Sigmoid colon (tissue), 7 donors: ENCODE data around the gene CALY. TPM values are rescaled to one million over a fixed set of nuclear protein-coding genes. Genes with fewer than 3 reads are reported as not detected.
"Not testable (repeated sequence)": the region's sequence is repeated elsewhere in the genome, so short reads cannot be mapped to it uniquely, and the experiment has no call there.

Source experiments
- DNase-seq: peaks from one replicate; pipeline ENCODE4 v3.0.0-alpha.2; 2019
- H3K27ac ChIP-seq, 4 donors: fragments of 200-600 bp; sonication (generic); one replicate each; pipeline ENCODE4 v1.5.1; 2016 to 2019; ENCODE audit warnings: mild to moderate bottlenecking in 1 of 4
- H3K27me3 ChIP-seq, 3 donors: fragments of 200-600 bp; sonication (generic); one replicate each; pipeline ENCODE4 v1.5.1; 2019; ENCODE audit warnings: mild to moderate bottlenecking in 1 of 3
- H3K36me3 ChIP-seq, 4 donors: fragments of 200-600 bp; sonication (generic); one replicate each; pipeline ENCODE4 v1.5.1; 2016 to 2019
- H3K4me1 ChIP-seq, 4 donors: fragments of 200-600 bp; sonication (generic); one replicate each; pipeline ENCODE4 v1.5.1; 2017 to 2019
- H3K4me3 ChIP-seq, 4 donors: fragments of 200-600 bp; sonication (generic); one replicate each; pipeline ENCODE4 v1.5.1; 2017 to 2019; ENCODE audit warnings: mild to moderate bottlenecking in 2 of 4, moderate library complexity in 1 of 4
- H3K9me3 ChIP-seq, 4 donors: fragments of 200-600 bp in 3 of 4; sonication (generic) in 3 of 4; one replicate each; pipeline versions ENCODE4 v1.5.1 to v1.6.1; 2013 to 2019
- EP300 ChIP-seq, 4 donors: sonication (generic); formaldehyde crosslinking; IDR thresholded peaks; one replicate each; pipeline ENCODE4 v1.6.1; 2017; ENCODE audit warnings: antibody characterized with exemption in 4 of 4
- POLR2A ChIP-seq, 2 donors: fragments of 450-650 bp; IDR thresholded peaks; one replicate each; pipeline ENCODE4 v1.6.1; 2016; ENCODE audit warnings: antibody characterized with exemption in 2 of 2, mild to moderate bottlenecking in 2 of 2, moderate library complexity in 2 of 2
- POLR2AphosphoS5 ChIP-seq, 4 donors: sonication (generic); formaldehyde crosslinking; IDR thresholded peaks; one replicate each; pipeline ENCODE4 v1.6.1; 2017; ENCODE audit warnings: antibody characterized with exemption in 4 of 4
- WGBS, 2 donors: extraction: QIAGEN DNeasy Blood & Tissue Kit; methylation state at CpG; one replicate each; pipeline ENCODE4 v1.1.7; 2013; 5-methylcytosine and 5-hydroxymethylcytosine counted together
- intact Hi-C: fragments of 100-400 bp; cut with DNase I; formaldehyde crosslinking; loops from one replicate; pipeline ENCODE4 v1.15.1; 2023
- polyA plus RNA-seq, 3 donors: library from polyadenylated mRNA; stranded (reverse); fragments of 200-250 nt; gene quantifications; one replicate each; pipeline ENCODE4 v1.2.3, GENCODE V29; 2013
- total RNA-seq, 4 donors: library from RNA; depleted of rRNA; stranded (reverse); fragments of >200 nt; gene quantifications; one replicate each; pipeline ENCODE4 v1.1.0, GENCODE V29; 2016
- TF ChIP-seq, protein P1 (sequence below), 4 experiments: fragments of 450-650 bp in 3 of 4; fragments of 200-600 bp in 1 of 4; IDR thresholded peaks; one replicate each; pipeline ENCODE4 v1.5.1; 2016 to 2019; ENCODE audit warnings: antibody characterized with exemption in 4 of 4, mild to moderate bottlenecking in 3 of 4, moderate library complexity in 2 of 4
- donor health status: healthy with polysubstance abuse.
- donor health status: Bipolar disorder and iron deficiency.
- donor health status: healthy.

The CALY gene
- total and polyA plus RNA-seq, 7 donors = 1.3 to 6.8 (median 5.0) TPM; not detected in 2

- intact Hi-C loops = no loop called here
- H3K27ac ChIP-seq = peak overlapping the region in 2 of 4 donors; percentile 84 to 95
- no peaks in the 10 kb centered on the region for H3K9me3 ChIP-seq
- H3K36me3 ChIP-seq = peaks cover 16 to 34% (median 26%) of the 10 kb centered on the region in 4 donors
- H3K4me3 ChIP-seq = peak overlapping the region; percentile 82 to 94 (median 86)
- DNase-seq = no peak
- 12 to 46% methylated on average over 20 of the region's 20 CpGs for WGBS, 2 donors
- H3K27me3 ChIP-seq = no peaks in the 10 kb centered on the region
- TF ChIP-seq POLR2A (IDR thresholded peaks at IDR 0.05) (no peak), EP300 (IDR thresholded peaks at IDR 0.05) (no peak), POLR2AphosphoS5 (IDR thresholded peaks at IDR 0.05) (no peak)
- TF ChIP-seq, protein P1, sequence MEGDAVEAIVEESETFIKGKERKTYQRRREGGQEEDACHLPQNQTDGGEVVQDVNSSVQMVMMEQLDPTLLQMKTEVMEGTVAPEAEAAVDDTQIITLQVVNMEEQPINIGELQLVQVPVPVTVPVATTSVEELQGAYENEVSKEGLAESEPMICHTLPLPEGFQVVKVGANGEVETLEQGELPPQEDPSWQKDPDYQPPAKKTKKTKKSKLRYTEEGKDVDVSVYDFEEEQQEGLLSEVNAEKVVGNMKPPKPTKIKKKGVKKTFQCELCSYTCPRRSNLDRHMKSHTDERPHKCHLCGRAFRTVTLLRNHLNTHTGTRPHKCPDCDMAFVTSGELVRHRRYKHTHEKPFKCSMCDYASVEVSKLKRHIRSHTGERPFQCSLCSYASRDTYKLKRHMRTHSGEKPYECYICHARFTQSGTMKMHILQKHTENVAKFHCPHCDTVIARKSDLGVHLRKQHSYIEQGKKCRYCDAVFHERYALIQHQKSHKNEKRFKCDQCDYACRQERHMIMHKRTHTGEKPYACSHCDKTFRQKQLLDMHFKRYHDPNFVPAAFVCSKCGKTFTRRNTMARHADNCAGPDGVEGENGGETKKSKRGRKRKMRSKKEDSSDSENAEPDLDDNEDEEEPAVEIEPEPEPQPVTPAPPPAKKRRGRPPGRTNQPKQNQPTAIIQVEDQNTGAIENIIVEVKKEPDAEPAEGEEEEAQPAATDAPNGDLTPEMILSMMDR (IDR thresholded peaks at IDR 0.05) = no peak
- H3K4me1 ChIP-seq = peaks cover 0 to 22% (median 18%) of the 10 kb centered on the region in 4 donors
Observed at GRCh38 chr10:133372507-133372906, 35.8 kb upstream of the CALY start.

GRCh38 chr10:133370030-133370786 is 33.5 kb upstream of the CALY start:
- intact Hi-C loops = no loop called here
- peaks cover 23 to 54% (median 42%) of the 10 kb centered on the region in 4 donors for H3K36me3 ChIP-seq
- DNase-seq = no peak

DNA sequence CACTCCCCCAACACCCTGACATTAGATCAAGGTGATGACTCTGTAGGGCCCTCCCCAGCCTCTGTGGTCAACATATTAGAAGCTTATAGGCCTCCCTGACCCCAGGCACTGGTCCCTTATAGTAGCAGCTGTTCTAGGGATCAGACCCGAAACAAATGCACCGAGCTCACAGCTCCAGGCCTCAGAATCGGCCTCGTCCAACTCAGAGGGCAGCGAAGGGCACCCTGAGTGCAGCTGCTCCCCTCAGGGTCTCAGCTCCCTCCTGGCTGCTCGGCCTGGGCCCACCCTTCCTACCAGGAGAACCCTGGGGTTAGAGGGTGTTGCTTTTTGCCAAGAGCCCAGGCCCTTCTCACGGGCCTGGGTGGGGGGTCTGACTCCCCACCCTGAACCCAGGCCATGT is 31.5 kb upstream of the CALY start:
- Histone ChIP-seq H3K4me1 (peaks cover 0 to 13% (median 9%) of the 10 kb centered on the region in 4 donors), H3K27ac (no peak overlapping the region), H3K27me3 (no peaks in the 10 kb centered on the region), H3K36me3 (peaks cover 33 to 73% (median 46%) of the 10 kb centered on the region in 4 donors), H3K4me3 (no peak overlapping the region), H3K9me3 (no peaks in the 10 kb centered on the region)
- intact Hi-C loops = no loop called here
- 95 to 98% methylated on average over 7 of the region's 7 CpGs for WGBS, 2 donors
- TF ChIP-seq EP300 (IDR thresholded peaks at IDR 0.05) (no peak), POLR2A (IDR thresholded peaks at IDR 0.05) (no peak), POLR2AphosphoS5 (IDR thresholded peaks at IDR 0.05) (no peak)
- TF ChIP-seq, protein P1 (IDR thresholded peaks at IDR 0.05) = no peak
- DNase-seq = no peak

More at GRCh38 chr10:133370030-133370786, 33.5 kb upstream of the CALY start:
- TF ChIP-seq, protein P1 (IDR thresholded peaks at IDR 0.05) = no peak
- TF ChIP-seq EP300 (IDR thresholded peaks at IDR 0.05) = no peak
- no peak for TF ChIP-seq POLR2AphosphoS5 (IDR thresholded peaks at IDR 0.05)
- TF ChIP-seq POLR2A (IDR thresholded peaks at IDR 0.05) = no peak
- WGBS, 2 donors = 92% methylated on average over 24 of the region's 24 CpGs
- no peaks in the 10 kb centered on the region for H3K9me3 ChIP-seq
- no peak overlapping the region for H3K4me3 ChIP-seq
- no peak overlapping the region for H3K27ac ChIP-seq
- peaks cover 0 to 20% (median 17%) of the 10 kb centered on the region in 4 donors for H3K4me1 ChIP-seq
- H3K27me3 ChIP-seq = no peaks in the 10 kb centered on the region

- Histone ChIP-seq H3K4me1 (peaks cover 0 to 10% (median 7%) of the 10 kb centered on the region in 4 donors), H3K36me3 (peaks cover 33 to 80% (median 49%) of the 10 kb centered on the region in 4 donors)
- 79 to 92% methylated on average over 4 to 5 of the region's 7 CpGs for WGBS, 2 donors
- H3K27ac ChIP-seq, intact Hi-C loops, H3K4me3 ChIP-seq, H3K9me3 ChIP-seq, DNase-seq, H3K27me3 ChIP-seq: not testable (repeated sequence)
Observed at GRCh38 chr10:133367461-133367860, 30.8 kb upstream of the CALY start.

DNA sequence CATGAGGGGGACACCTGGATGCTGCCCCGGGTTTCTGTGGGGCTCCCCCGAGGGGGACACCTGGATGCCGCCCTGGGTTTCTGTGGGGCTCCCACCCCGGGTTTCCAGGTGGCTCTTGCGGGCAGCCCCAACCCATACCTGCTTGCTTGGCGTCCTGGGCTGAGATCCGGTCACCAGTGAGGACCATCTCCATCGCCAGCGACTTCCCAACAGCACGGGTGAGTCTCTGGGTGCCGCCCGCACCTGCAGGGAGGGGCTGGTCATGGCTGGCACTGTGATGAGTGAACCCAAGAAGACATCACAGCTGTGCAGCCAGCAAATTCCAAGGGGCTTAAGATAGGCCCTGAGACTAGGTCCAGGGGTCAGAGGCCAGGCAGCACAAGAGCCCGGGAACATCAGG is 30.1 kb upstream of the CALY start:
- H3K4me1 ChIP-seq = peaks cover 0 to 3% (median under 1%) of the 10 kb centered on the region in 4 donors
- no peaks in the 10 kb centered on the region for H3K27me3 ChIP-seq
- H3K9me3 ChIP-seq = no peaks in the 10 kb centered on the region
- peaks cover 33 to 87% (median 54%) of the 10 kb centered on the region in 4 donors for H3K36me3 ChIP-seq
- intact Hi-C loops = no loop called here
- DNase-seq = no peak
- H3K27ac ChIP-seq = no peak overlapping the region
- no peak overlapping the region for H3K4me3 ChIP-seq
- WGBS, 2 donors = 95 to 96% methylated on average over 13 of the region's 13 CpGs
- TF ChIP-seq, protein P1 (IDR thresholded peaks at IDR 0.05) = no peak
- TF ChIP-seq POLR2A (IDR thresholded peaks at IDR 0.05) (no peak), EP300 (IDR thresholded peaks at IDR 0.05) (no peak), POLR2AphosphoS5 (IDR thresholded peaks at IDR 0.05) (no peak)
